Measurements from ENCODE around the gene ARFGEF3. TPM values are rescaled to one million over a fixed set of nuclear protein-coding genes. Genes with fewer than 3 reads are reported as not detected.

The ARFGEF3 gene
- total RNA-seq, 3 donors from 2014 or later = 1.9 to 28.1 (median 22.0) TPM

DNA sequence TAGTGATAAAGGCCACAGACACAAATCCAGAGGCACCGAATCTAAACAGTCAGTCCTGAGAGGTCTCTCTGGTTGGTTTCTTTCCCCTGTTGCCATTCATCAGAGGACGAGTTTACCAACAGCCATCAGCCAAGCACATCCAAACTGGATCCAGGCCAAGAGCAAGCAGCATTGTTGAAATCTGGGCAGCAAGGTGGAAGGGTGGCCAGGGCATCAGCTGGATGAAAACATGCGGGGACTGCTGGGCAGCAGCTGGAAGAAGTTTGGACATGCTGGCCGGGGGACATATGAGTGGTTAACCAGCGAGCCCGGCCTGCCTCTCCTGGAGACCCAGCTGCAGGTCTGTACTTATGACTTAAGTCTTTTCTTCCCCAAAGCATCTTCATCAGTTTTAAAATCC, 216.1 kb downstream of the ARFGEF3 start, which contains the start of gene SMIM28:
TSS of gene SMIM28 (plus strand) at position 62 of the 400 bp plus-strand sequence. CDS start at position 230, 168 bp downstream.
- Histone ChIP-seq H3K4me1 (no peaks in the 10 kb centered on the region), H3K27ac (no peak within 1 kb of the TSS), H3K4me3 (no peak within 1 kb of the TSS), H3K36me3 (no peaks in the 10 kb centered on the region), H3K9me3 (no peaks in the 10 kb centered on the region), H3K27me3 (no peaks in the 10 kb centered on the region)
- TF ChIP-seq POLR2A (IDR thresholded peaks at IDR 0.05) = no peak
- TF ChIP-seq, protein P1, sequence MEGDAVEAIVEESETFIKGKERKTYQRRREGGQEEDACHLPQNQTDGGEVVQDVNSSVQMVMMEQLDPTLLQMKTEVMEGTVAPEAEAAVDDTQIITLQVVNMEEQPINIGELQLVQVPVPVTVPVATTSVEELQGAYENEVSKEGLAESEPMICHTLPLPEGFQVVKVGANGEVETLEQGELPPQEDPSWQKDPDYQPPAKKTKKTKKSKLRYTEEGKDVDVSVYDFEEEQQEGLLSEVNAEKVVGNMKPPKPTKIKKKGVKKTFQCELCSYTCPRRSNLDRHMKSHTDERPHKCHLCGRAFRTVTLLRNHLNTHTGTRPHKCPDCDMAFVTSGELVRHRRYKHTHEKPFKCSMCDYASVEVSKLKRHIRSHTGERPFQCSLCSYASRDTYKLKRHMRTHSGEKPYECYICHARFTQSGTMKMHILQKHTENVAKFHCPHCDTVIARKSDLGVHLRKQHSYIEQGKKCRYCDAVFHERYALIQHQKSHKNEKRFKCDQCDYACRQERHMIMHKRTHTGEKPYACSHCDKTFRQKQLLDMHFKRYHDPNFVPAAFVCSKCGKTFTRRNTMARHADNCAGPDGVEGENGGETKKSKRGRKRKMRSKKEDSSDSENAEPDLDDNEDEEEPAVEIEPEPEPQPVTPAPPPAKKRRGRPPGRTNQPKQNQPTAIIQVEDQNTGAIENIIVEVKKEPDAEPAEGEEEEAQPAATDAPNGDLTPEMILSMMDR (IDR thresholded peaks at IDR 0.05) = no peak
- TF ChIP-seq POLR2AphosphoS5 (IDR thresholded peaks at IDR 0.05) = no peak
- intact Hi-C loops (cut with DNase I; ENCODE audit: low total_unique reads) = no loop called here
- no peak for DNase-seq (ENCODE audit: low spot score in 2 of 2)

DNA sequence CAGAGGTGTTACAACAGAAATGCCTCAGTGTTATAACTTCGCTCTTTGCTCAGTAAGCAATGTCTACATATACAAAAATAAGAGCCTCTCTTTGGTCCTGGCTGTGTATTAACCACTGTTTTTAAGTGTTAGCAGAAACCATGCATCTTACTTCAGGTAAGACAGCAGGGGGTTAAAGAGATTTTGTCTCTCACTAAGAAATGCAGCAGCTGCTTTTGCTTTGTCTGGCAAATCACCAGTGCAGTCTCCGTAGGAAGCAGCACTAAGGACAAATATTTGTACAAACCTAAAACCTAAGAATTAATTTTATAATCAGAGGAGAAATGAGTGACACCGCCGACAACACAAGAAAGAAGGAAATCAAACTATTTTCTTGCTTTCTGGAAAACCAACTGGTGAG, 216.7 kb downstream of the ARFGEF3 start:
- Histone ChIP-seq H3K9me3 (no peaks in the 10 kb centered on the region), H3K27me3 (no peaks in the 10 kb centered on the region), H3K4me3 (no peak overlapping the region), H3K4me1 (no peaks in the 10 kb centered on the region), H3K36me3 (no peaks in the 10 kb centered on the region), H3K27ac (no peak overlapping the region)
- TF ChIP-seq POLR2A (IDR thresholded peaks at IDR 0.05) (no peak), POLR2AphosphoS5 (IDR thresholded peaks at IDR 0.05) (no peak)
- TF ChIP-seq, protein P1 (IDR thresholded peaks at IDR 0.05) = no peak
- DNase-seq (ENCODE audit: low spot score in 2 of 2) = no peak
- intact Hi-C loops (cut with DNase I; ENCODE audit: low total_unique reads) = no loop called here

DNA sequence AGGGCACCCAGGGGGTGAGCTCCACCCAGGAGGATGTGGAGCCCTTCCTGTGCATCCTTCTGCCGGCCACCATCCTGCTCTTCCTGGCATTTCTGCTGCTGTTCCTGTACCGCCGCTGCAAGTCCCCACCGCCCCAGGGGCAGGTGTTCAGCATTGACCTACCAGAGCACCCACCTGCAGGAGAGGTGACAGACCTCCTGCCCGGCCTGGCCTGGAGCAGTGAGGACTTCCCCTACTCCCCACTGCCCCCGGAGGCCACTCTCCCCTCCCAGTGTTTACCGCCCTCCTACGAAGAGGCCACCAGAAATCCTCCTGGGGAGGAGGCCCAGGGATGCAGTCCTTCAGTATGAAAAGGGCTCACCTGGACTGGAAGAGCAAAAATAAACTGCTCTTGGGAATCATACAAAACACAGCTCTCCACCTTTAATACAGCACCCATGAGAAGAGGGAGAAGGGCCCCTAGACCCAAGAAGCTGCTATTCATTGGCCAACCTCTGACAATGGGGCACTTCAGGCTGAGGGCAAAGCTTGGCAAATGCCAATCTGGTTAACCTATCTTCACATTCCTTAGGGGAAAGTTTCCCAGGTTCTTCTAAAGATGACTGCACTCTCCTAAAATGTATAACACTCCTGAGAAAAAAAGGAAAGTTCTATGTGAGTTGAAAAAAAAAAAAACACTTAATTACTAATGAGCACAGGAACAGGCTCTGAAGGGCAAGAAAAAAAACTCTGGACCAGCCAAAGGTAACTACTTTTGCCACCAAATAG, 220.9 kb downstream of the ARFGEF3 start:
- intact Hi-C loops (cut with DNase I; ENCODE audit: low total_unique reads) = no loop called here
- no peak for DNase-seq (ENCODE audit: low spot score in 2 of 2)

DNA sequence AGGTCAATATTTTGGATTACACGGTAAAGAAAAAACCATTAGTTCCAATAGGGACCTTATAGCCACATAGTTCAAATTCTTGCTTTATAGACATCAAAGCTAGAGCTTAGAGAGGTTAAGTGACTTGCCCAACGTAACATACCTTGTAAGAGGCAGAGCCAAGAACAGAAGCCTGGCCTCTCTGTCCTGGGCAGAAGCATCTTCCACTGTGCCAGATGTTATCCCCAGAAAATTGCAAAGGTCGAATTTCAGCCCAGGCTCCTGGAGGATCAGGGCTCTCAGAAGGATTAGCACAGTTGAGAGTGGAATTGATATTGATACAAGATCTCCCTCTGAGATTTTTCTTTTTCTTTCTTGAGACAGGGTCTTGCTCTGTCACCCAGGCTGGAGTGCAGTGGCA, 222.0 kb downstream of the ARFGEF3 start:
- Histone ChIP-seq H3K9me3 (no peaks in the 10 kb centered on the region), H3K4me1 (no peaks in the 10 kb centered on the region), H3K4me3 (no peak overlapping the region), H3K27ac (no peak overlapping the region), H3K27me3 (no peaks in the 10 kb centered on the region), H3K36me3 (no peaks in the 10 kb centered on the region)
- no peak for DNase-seq (ENCODE audit: low spot score in 2 of 2)
- TF ChIP-seq POLR2AphosphoS5 (IDR thresholded peaks at IDR 0.05) (no peak), POLR2A (IDR thresholded peaks at IDR 0.05) (no peak)
- TF ChIP-seq, protein P1 (IDR thresholded peaks at IDR 0.05) = no peak
- intact Hi-C loops (cut with DNase I; ENCODE audit: low total_unique reads) = no loop called here

More for the DNA sequence above, 220.9 kb downstream of the ARFGEF3 start:
- H3K27me3 ChIP-seq = no peaks in the 10 kb centered on the region
- no peaks in the 10 kb centered on the region for H3K36me3 ChIP-seq
- no peaks in the 10 kb centered on the region for H3K4me1 ChIP-seq
- TF ChIP-seq, protein P1 (IDR thresholded peaks at IDR 0.05) = no peak
- TF ChIP-seq POLR2A (IDR thresholded peaks at IDR 0.05) (no peak), POLR2AphosphoS5 (IDR thresholded peaks at IDR 0.05) (no peak)
- H3K9me3 ChIP-seq = no peaks in the 10 kb centered on the region
- no peak overlapping the region for H3K27ac ChIP-seq
- H3K4me3 ChIP-seq = no peak overlapping the region

DNA sequence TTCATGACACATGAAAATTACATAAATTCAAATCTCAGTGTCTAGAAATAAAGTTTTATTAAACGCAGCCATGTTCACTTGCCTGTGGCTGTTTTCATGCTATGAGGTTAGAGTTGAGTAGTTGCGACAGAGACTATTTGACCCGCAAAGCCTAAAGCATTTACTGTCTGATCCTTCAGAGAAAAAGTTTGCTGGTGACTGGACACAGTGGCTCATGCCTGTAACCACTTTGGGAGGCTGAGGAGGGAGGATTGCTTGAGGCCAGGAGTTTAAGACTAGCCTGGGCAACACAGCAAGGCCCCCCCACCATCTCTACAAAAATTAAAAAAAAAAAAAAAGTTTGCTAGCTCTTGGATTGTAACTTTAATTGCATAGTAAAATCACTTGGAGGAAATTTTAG, 225.2 kb downstream of the ARFGEF3 start:
- H3K4me3 ChIP-seq = no peak overlapping the region
- H3K4me1 ChIP-seq = no peaks in the 10 kb centered on the region
- H3K27ac ChIP-seq = no peak overlapping the region
- intact Hi-C loops (cut with DNase I; ENCODE audit: low total_unique reads) = no loop called here
- no peaks in the 10 kb centered on the region for H3K9me3 ChIP-seq
- no peaks in the 10 kb centered on the region for H3K36me3 ChIP-seq
- TF ChIP-seq POLR2AphosphoS5 (IDR thresholded peaks at IDR 0.05) (no peak), POLR2A (IDR thresholded peaks at IDR 0.05) (no peak)
- TF ChIP-seq, protein P1 (IDR thresholded peaks at IDR 0.05) = no peak
- DNase-seq (ENCODE audit: low spot score in 2 of 2) = no peak
- no peaks in the 10 kb centered on the region for H3K27me3 ChIP-seq

All from breast epithelium (tissue), 4 donors.